ENCODE data around the gene AKAP13. TPM values are rescaled to one million over a fixed set of nuclear protein-coding genes. Genes with fewer than 3 reads are reported as not detected.
A peak's percentile ranks its signal among the peaks of the same experiment; 100 is the strongest.

AKAP13 gene
- total and polyA plus RNA-seq, 2 donors (not counting 1 experiment from before 2014, with no cell fraction given): 73.8 to 358 TPM

- H3K9me3 ChIP-seq (ENCODE audit: control extremely low read depth in 1 of 3, control insufficient read depth in 2 of 3, insufficient read depth in 1 of 3, low read length in 2 of 3): no peaks in the 10 kb centered on the region
- no peak for DNase-seq
- intact Hi-C loops (cut with micrococcal nuclease): loop anchor here (5.0 kb wide), 1 partner anchor 67 kb away; no protein-coding TSS in a partner anchor
- POLR2A ChIA-PET: no interaction called here
- H3K4me2 ChIP-seq (replicated peaks; ENCODE audit: low read depth, low read length, poor library complexity, severe bottlenecking): no peak overlapping the region
- peaks cover 94% of the 10 kb centered on the region for H3K79me2 ChIP-seq (ENCODE audit: control insufficient read depth, insufficient read depth, low read length)
- TF ChIP-seq CTCF (IDR thresholded peaks at IDR 0.05): no peak
- TF ChIP-seq EZH2 (IDR thresholded peaks at IDR 0.05; ENCODE audit: borderline replicate concordance, insufficient read depth, low read depth, low read length, poor library complexity, severe bottlenecking): no peak
- Mint-ChIP-seq H3K27ac (no peak overlapping the region), H3K9me3 (ENCODE audit: insufficient read depth) (no peaks in the 10 kb centered on the region), H3K27me3 (no peaks in the 10 kb centered on the region), H3K4me3 (no peak overlapping the region), H3K4me1 (peaks cover 83% of the 10 kb centered on the region)
- no peaks in the 10 kb centered on the region for H3K36me3 ChIP-seq (replicated peaks in 1 of 2; ENCODE audit: control extremely low read depth in 1 of 2, control insufficient read depth in 1 of 2, extremely low read depth in 1 of 2, insufficient read depth in 2 of 2, low read length in 1 of 2)
- H3K9ac ChIP-seq (ENCODE audit: low read length): no peak overlapping the region
- no peak for ATAC-seq (ENCODE audit: low read depth)
- H2AFZ ChIP-seq (ENCODE audit: insufficient read depth, low read depth, low read length, poor library complexity, severe bottlenecking): no peak overlapping the region
- no peak overlapping the region for H3K27ac ChIP-seq (ENCODE audit: low read length in 2 of 2)
- no CpG with 5 or more reads among the region's 4 CpGs for WGBS (ENCODE audit: insufficient coverage)
- H4K20me1 ChIP-seq (ENCODE audit: control insufficient read depth, insufficient read depth, low read length, poor library complexity, severe bottlenecking): peaks cover 72% of the 10 kb centered on the region
- H3K4me1 ChIP-seq (ENCODE audit: control insufficient read depth in 2 of 2, insufficient read depth in 2 of 2, low read length in 2 of 2): peaks cover 79 to 84% of the 10 kb centered on the region in 2 donors
- H3K27me3 ChIP-seq (replicated peaks in 1 of 4; ENCODE audit: control extremely low read depth in 1 of 4, control insufficient read depth in 3 of 4, insufficient read depth in 4 of 4, low read length in 3 of 4): no peaks in the 10 kb centered on the region
- H3K4me3 ChIP-seq (ENCODE audit: control extremely low read depth in 1 of 5, extremely low read depth in 1 of 5, insufficient read depth in 1 of 5, low read depth in 2 of 5, low read length in 4 of 5): no peak overlapping the region
- CTCF ChIA-PET: no interaction called here
These were observed 98.8 kb downstream of the AKAP13 start for GRCh38 chr15:85479071-85479647.

- peak overlapping the region; percentile 46 for H3K27ac Mint-ChIP-seq
- WGBS (ENCODE audit: insufficient coverage): no CpG with 5 or more reads among the region's 6 CpGs
- H3K4me1 Mint-ChIP-seq: peaks cover 78% of the 10 kb centered on the region
These were observed 100.5 kb downstream of the AKAP13 start for GRCh38 chr15:85480923-85481322.

More at GRCh38 chr15:85480923-85481322, 100.5 kb downstream of the AKAP13 start:
- Mint-ChIP-seq H3K4me3 (peak overlapping the region; percentile 44), H3K9me3 (ENCODE audit: insufficient read depth) (no peaks in the 10 kb centered on the region), H3K27me3 (no peaks in the 10 kb centered on the region)
- H3K4me2 ChIP-seq (replicated peaks; ENCODE audit: low read depth, low read length, poor library complexity, severe bottlenecking): peak overlapping the region; percentile 42
- H3K4me1 ChIP-seq (ENCODE audit: control insufficient read depth in 2 of 2, insufficient read depth in 2 of 2, low read length in 2 of 2): peaks cover 63 to 67% of the 10 kb centered on the region in 2 donors
- H4K20me1 ChIP-seq (ENCODE audit: control insufficient read depth, insufficient read depth, low read length, poor library complexity, severe bottlenecking): peaks cover 68% of the 10 kb centered on the region
- intact Hi-C loops (cut with micrococcal nuclease): loop anchor here (1.0 to 10.0 kb wide), 3 partner anchors 8 to 134 kb away; no protein-coding TSS in a partner anchor
- peak overlapping the region; percentile 7 for H3K9ac ChIP-seq (ENCODE audit: low read length)
- DNase-seq: no peak
- no peak overlapping the region for H3K27ac ChIP-seq (ENCODE audit: low read length in 2 of 2)
- peaks cover 78% of the 10 kb centered on the region for H3K79me2 ChIP-seq (ENCODE audit: control insufficient read depth, insufficient read depth, low read length)
- TF ChIP-seq EZH2 (IDR thresholded peaks at IDR 0.05; ENCODE audit: borderline replicate concordance, insufficient read depth, low read depth, low read length, poor library complexity, severe bottlenecking) (no peak), CTCF (IDR thresholded peaks at IDR 0.05) (no peak)
- H3K4me3 ChIP-seq (ENCODE audit: control extremely low read depth in 1 of 5, extremely low read depth in 1 of 5, insufficient read depth in 1 of 5, low read depth in 2 of 5, low read length in 4 of 5): no peak overlapping the region
- CTCF ChIA-PET: no interaction called here
- H3K27me3 ChIP-seq (replicated peaks in 1 of 4; ENCODE audit: control extremely low read depth in 1 of 4, control insufficient read depth in 3 of 4, insufficient read depth in 4 of 4, low read length in 3 of 4): no peaks in the 10 kb centered on the region
- H3K9me3 ChIP-seq (ENCODE audit: control extremely low read depth in 1 of 3, control insufficient read depth in 2 of 3, insufficient read depth in 1 of 3, low read length in 2 of 3): no peaks in the 10 kb centered on the region
- ATAC-seq (ENCODE audit: low read depth): no peak
- no peaks in the 10 kb centered on the region for H3K36me3 ChIP-seq (replicated peaks in 1 of 2; ENCODE audit: control extremely low read depth in 1 of 2, control insufficient read depth in 1 of 2, extremely low read depth in 1 of 2, insufficient read depth in 2 of 2, low read length in 1 of 2)
- no peak overlapping the region for H2AFZ ChIP-seq (ENCODE audit: insufficient read depth, low read depth, low read length, poor library complexity, severe bottlenecking)
- POLR2A ChIA-PET: no interaction called here

All from B cell (primary cell).